GM23248 (cell line): ENCODE results near the gene FLOT1.

Source experiments
- EZH2 ChIP-seq: fragments of 200-600 bp; sonication (generic); IDR thresholded peaks from 2 replicates; pipeline ENCODE4 v1.6.1; 2018; ENCODE audit warnings: antibody characterized with exemption, mild to moderate bottlenecking; ENCODE audit not compliant: insufficient read depth, poor library complexity, severe bottlenecking
- EZH2phosphoT487 ChIP-seq: fragments of 200-600 bp; sonication (generic); IDR thresholded peaks from 2 replicates; pipeline ENCODE4 v1.6.1; 2018; ENCODE audit warnings: antibody characterized with exemption, moderate library complexity, mild to moderate bottlenecking, low read depth; ENCODE audit not compliant: insufficient read depth

GRCh38 chr6:30714263-30714662 is 28.2 kb downstream of the FLOT1 start:
- TF ChIP-seq EZH2 (no peak), EZH2phosphoT487 (no peak)
